H1 (cell line): ENCODE measurements around the gene FAM50B. TPM values are rescaled to one million over a fixed set of nuclear protein-coding genes. Genes with fewer than 3 reads are reported as not detected.

ENCODE experiments used
- CTCF ChIA-PET: fragments of 300-600 bp; sonication (Branson Sonifier 250); formaldehyde crosslinking; loops from one replicate; lab custom pipeline; 2021; ENCODE audit not compliant: partially characterized antibody; lab: Charles Lee
- POLR2A ChIA-PET: fragments of 300-600 bp; sonication (Branson Sonifier 250); formaldehyde crosslinking; loops from one replicate; lab custom pipeline; 2021; ENCODE audit warnings: inconsistent platforms; ENCODE audit not compliant: partially characterized antibody; lab: Charles Lee
- DNase-seq, 2 experiments: peaks; one replicate each; pipeline versions ENCODE4 v3.0.0 to v3.0.0-alpha.2; 2010 to 2022; ENCODE audit warnings: low spot score in 2 of 2, low read depth in 1 of 2, mixed read lengths in 1 of 2
- FAIRE-seq: peaks from 2 replicates; lab custom pipeline; 2011; peaks lifted over from hg19 to GRCh38; lab: Jason Lieb, UNC
- H2AFZ ChIP-seq: 2 replicates; pipeline ENCODE4 v1.8.1; 2012; ENCODE audit warnings: low read length, inconsistent platforms
- H2AK5ac ChIP-seq: 2 replicates; pipeline ENCODE4 v1.6.1; 2013; ENCODE audit warnings: low read depth, low read length
- H2BK120ac ChIP-seq: replicated peaks from 2 replicates; pipeline ENCODE3; 2013; ENCODE audit warnings: low read depth, low read length, inconsistent platforms
- H2BK12ac ChIP-seq: 2 replicates; pipeline ENCODE4 v1.6.1; 2013; ENCODE audit warnings: low read depth, low read length
- H2BK15ac ChIP-seq: 2 replicates; pipeline ENCODE4 v1.6.1; 2013; ENCODE audit warnings: low read length
- H2BK20ac ChIP-seq: 2 replicates; pipeline ENCODE4 v1.6.1; 2013; ENCODE audit warnings: low read length
- H2BK5ac ChIP-seq: 2 replicates; pipeline ENCODE4 v1.6.1; 2013; ENCODE audit warnings: low read depth, low read length
- H3K14ac ChIP-seq: 2 replicates; pipeline ENCODE4 v1.6.1; 2013; ENCODE audit warnings: inconsistent platforms; ENCODE audit not compliant: insufficient read length
- H3K18ac ChIP-seq: 2 replicates; pipeline ENCODE4 v1.6.1; 2013; ENCODE audit warnings: low read length; ENCODE audit errors: extremely low read depth
- H3K23ac ChIP-seq: 2 replicates; pipeline ENCODE4 v1.6.1; 2013; ENCODE audit warnings: inconsistent platforms; ENCODE audit not compliant: insufficient read length
- H3K23me2 ChIP-seq: 2 replicates; pipeline ENCODE4 v1.6.1; 2013; ENCODE audit warnings: low read depth, low read length
- H3K27ac ChIP-seq: 2 replicates; pipeline ENCODE4 v1.6.1; 2011; ENCODE audit warnings: low read depth, low read length, inconsistent platforms
- H3K27me3 ChIP-seq, 4 experiments: replicated peaks in 1 of 4; 1 replicate in 1 of 4; 2 replicates in 3 of 4; pipeline versions ENCODE4 v1.6.1 to v1.8.1; 2011 to 2013; ENCODE audit warnings: low read length in 3 of 4, mild to moderate bottlenecking in 3 of 4, inconsistent platforms in 2 of 4, mixed read lengths in 2 of 4, moderate library complexity in 1 of 4; ENCODE audit not compliant: control insufficient read depth in 3 of 4, insufficient read depth in 3 of 4; ENCODE audit errors: extremely low read depth in 1 of 4
- H3K36me3 ChIP-seq, 4 experiments: 2 replicates each; pipeline versions ENCODE4 v1.6.1 to v1.8.1; 2011 to 2013; ENCODE audit warnings: mild to moderate bottlenecking in 4 of 4, low read length in 3 of 4, moderate library complexity in 2 of 4, control low read depth in 1 of 4, inconsistent platforms in 1 of 4; ENCODE audit not compliant: insufficient read depth in 4 of 4, control insufficient read depth in 2 of 4
- H3K4ac ChIP-seq: replicated peaks from 2 replicates; pipeline ENCODE3; 2013; ENCODE audit warnings: low read length, low read depth, mixed read lengths, inconsistent platforms; ENCODE audit not compliant: insufficient read length
- H3K4me1 ChIP-seq, 4 experiments: replicated peaks in 1 of 4; 1 replicate in 1 of 4; 2 replicates in 3 of 4; pipeline versions ENCODE4 v1.6.1 to v1.8.1; 2011 to 2013; ENCODE audit warnings: low read length in 3 of 4, inconsistent platforms in 2 of 4, mixed read lengths in 1 of 4; ENCODE audit not compliant: insufficient read depth in 4 of 4, control insufficient read depth in 3 of 4
- H3K4me2 ChIP-seq, 2 experiments: 2 replicates each; pipeline versions ENCODE4 v1.6.1 to v1.8.1; 2011 to 2013; ENCODE audit warnings: low read depth in 2 of 2, low read length in 2 of 2, control low read depth in 1 of 2, inconsistent platforms in 1 of 2, mild to moderate bottlenecking in 1 of 2; ENCODE audit not compliant: insufficient read depth in 1 of 2
- H3K4me3 ChIP-seq, 4 experiments: fragments of 200-600, 300-600 bp in 1 of 4; sonication (generic), shearing (Covaris generic), sonication (Bioruptor Twin) in 1 of 4; 2 replicates each; pipeline versions ENCODE4 v1.5.1 to v1.8.1; 2011 to 2016; ENCODE audit warnings: low read length in 4 of 4, low read depth in 3 of 4, control low read depth in 2 of 4, inconsistent platforms in 2 of 4, mild to moderate bottlenecking in 2 of 4, mixed read lengths in 1 of 4, moderate library complexity in 1 of 4; ENCODE audit not compliant: insufficient read depth in 2 of 4; ENCODE audit errors: extremely low read depth in 1 of 4
- H3K56ac ChIP-seq: replicated peaks from 2 replicates; pipeline ENCODE3; 2013; ENCODE audit warnings: low read depth, mild to moderate bottlenecking, mixed read lengths, low read length, inconsistent platforms; ENCODE audit not compliant: insufficient read length
- H3K79me1 ChIP-seq: 2 replicates; pipeline ENCODE4 v1.6.1; 2013; ENCODE audit warnings: low read depth, low read length, control low read depth
- H3K79me2 ChIP-seq, 2 experiments: 2 replicates each; pipeline versions ENCODE4 v1.6.1 to v1.8.1; 2012 to 2013; ENCODE audit warnings: low read length in 2 of 2, mild to moderate bottlenecking in 2 of 2, inconsistent platforms in 1 of 2; ENCODE audit not compliant: insufficient read depth in 2 of 2, control insufficient read depth in 1 of 2
- H3K9ac ChIP-seq, 4 experiments: replicated peaks in 1 of 4; 1 replicate in 1 of 4; 2 replicates in 3 of 4; pipeline versions ENCODE4 v1.6.1 to v1.8.1; 2011 to 2013; ENCODE audit warnings: low read depth in 3 of 4, low read length in 3 of 4, control low read depth in 2 of 4, mild to moderate bottlenecking in 2 of 4, moderate library complexity in 2 of 4, inconsistent platforms in 1 of 4; ENCODE audit errors: extremely low read depth in 1 of 4
- H3K9me3 ChIP-seq, 2 experiments: 2 replicates each; pipeline versions ENCODE4 v1.6.1 to v1.8.1; 2012 to 2013; ENCODE audit warnings: mild to moderate bottlenecking in 2 of 2, moderate library complexity in 2 of 2, control low read depth in 1 of 2, inconsistent platforms in 1 of 2, low read depth in 1 of 2, low read length in 1 of 2, mixed read lengths in 1 of 2; ENCODE audit not compliant: insufficient read depth in 2 of 2
- H4K20me1 ChIP-seq, 2 experiments: replicated peaks in 1 of 2; 2 replicates each; pipeline versions ENCODE3 to v1.8.1; 2011 to 2013; ENCODE audit warnings: inconsistent platforms in 2 of 2, low read length in 2 of 2, mild to moderate bottlenecking in 1 of 2; ENCODE audit not compliant: insufficient read depth in 2 of 2, control insufficient read depth in 1 of 2
- H4K5ac ChIP-seq: 2 replicates; pipeline ENCODE4 v1.6.1; 2013; ENCODE audit warnings: low read length, low read depth, mixed read lengths, inconsistent platforms; ENCODE audit not compliant: insufficient read length
- H4K8ac ChIP-seq: 2 replicates; pipeline ENCODE4 v1.8.0; 2013; ENCODE audit warnings: mild to moderate bottlenecking, moderate library complexity, low read length, inconsistent platforms; ENCODE audit not compliant: insufficient read depth; ENCODE audit errors: extremely low read depth
- H4K91ac ChIP-seq: replicated peaks from 2 replicates; pipeline ENCODE3; 2013; ENCODE audit warnings: low read length, mixed read lengths, inconsistent platforms; ENCODE audit not compliant: insufficient read length
- HDAC2 ChIP-seq, 2 experiments: fragments of 300-600 bp in 1 of 2; sonication (generic) in 1 of 2; IDR thresholded peaks; 2 replicates each; pipeline ENCODE4 v1.6.1; 2011 to 2012; ENCODE audit warnings: low read depth in 2 of 2, low read length in 2 of 2, mild to moderate bottlenecking in 2 of 2, moderate library complexity in 2 of 2, borderline replicate concordance in 1 of 2, inconsistent platforms in 1 of 2
- TCF12 ChIP-seq: IDR thresholded peaks from 2 replicates; pipeline ENCODE4 v1.6.1; 2011; ENCODE audit warnings: low read depth, mild to moderate bottlenecking, low read length
- TEAD4 ChIP-seq: IDR thresholded peaks from 2 replicates; pipeline ENCODE4 v1.6.1; 2012; ENCODE audit warnings: low read depth, low read length, inconsistent platforms, mixed read lengths
- WGBS, 2 experiments: shearing (Covaris generic) in 1 of 2; methylation state at CpG; one replicate each; pipeline versions ENCODE4 v1.1.6 to v1.1.7; 2013 to 2015; ENCODE audit warnings: low lambda C conversion rate in 2 of 2, mixed read lengths in 2 of 2, inconsistent platforms in 1 of 2, low coverage in 1 of 2, missing lambda C conversion rate in 1 of 2; ENCODE audit not compliant: insufficient replicate concordance in 2 of 2, insufficient coverage in 1 of 2, insufficient read length in 1 of 2; ENCODE audit errors: extremely low coverage in 1 of 2, missing lambda C conversion rate in 1 of 2; 5-methylcytosine and 5-hydroxymethylcytosine counted together
- polyA plus RNA-seq, 7 experiments: library from polyadenylated mRNA; depleted of rRNA in 3 of 7; stranded (reverse) in 5 of 7; unstranded in 2 of 7; fragments of >200 nt in 5 of 7; fragments of 200-250 nt in 2 of 7; gene quantifications; 1 replicate in 5 of 7; 2 replicates in 1 of 7; 4 replicates in 1 of 7; pipeline versions ENCODE4 v1.2.1 to v1.2.3, GENCODE V29; 2011 to 2013; ENCODE audit warnings: missing spikeins in 2 of 7, mixed read lengths in 2 of 7
- total RNA-seq: library from RNA; stranded (reverse); fragmentation: NEBNext Ultra II Directional; extraction: Animal tissue kit (Norgen Biotek cat#: 25700); gene quantifications from 2 replicates; pipeline ENCODE4 v1.2.1, GENCODE V29; 2021

Gene FAM50B
- total and polyA plus RNA-seq, 2 of the 8 experiments (the other 6 are each of a cell fraction or from before 2014, with no cell fraction given), result 3.1 to 3.2 TPM

DNA sequence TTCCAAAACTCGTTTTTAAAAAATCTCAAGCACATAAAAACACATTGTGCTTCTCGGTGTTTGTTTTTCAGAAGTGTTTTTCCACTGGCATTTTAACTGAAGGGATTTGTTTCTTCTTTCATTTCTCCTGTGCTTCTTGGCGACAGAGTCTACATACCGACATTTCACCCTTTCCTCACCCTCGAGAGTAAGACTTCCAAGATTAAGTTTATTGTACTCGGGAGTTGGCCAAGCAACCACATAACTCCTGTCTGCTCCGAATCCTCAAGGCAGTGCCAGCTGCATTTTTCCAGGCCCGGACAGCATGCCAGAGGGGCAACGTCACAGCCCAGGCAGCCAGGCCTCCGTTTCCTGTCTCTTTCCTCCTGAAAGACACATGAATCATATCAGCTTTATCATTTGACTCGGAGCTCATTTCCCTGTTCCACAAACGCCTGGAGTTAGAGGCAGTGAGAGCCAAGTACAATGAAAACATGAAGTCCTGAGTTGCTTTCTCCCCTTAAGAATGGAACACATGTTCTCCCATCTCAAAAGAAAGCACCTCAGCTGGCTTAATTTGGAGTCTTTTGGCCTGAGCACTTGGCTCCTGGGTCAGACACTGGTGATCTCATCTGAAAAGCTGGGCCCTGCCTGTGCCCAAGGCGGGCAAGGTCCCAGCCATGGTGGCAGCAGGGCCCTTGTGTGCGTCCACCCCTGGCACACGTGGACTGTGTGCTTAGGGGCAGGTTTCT is 23.2 kb upstream of the FAM50B start:
- H3K23me2 ChIP-seq, result no peaks in the 10 kb centered on the region
- H2AFZ ChIP-seq, result no peak overlapping the region
- H2BK5ac ChIP-seq, result no peak overlapping the region
- no peak overlapping the region for H2BK120ac ChIP-seq
- no peak for FAIRE-seq
- H3K9me3 ChIP-seq, result no peaks in the 10 kb centered on the region
- H3K9ac ChIP-seq, result no peak overlapping the region; a peak in 1 of 7 replicates
- no peak overlapping the region for H3K27ac ChIP-seq
- ChIA-PET POLR2A (interaction anchor here (0.6 to 1.1 kb wide), 2 partner anchors 15 to 161 kb away, joined by 3 read pairs; no protein-coding TSS in a partner anchor), CTCF (interaction anchor here (0.7 to 5.5 kb wide), 16 partner anchors 8 to 165 kb away, joined by 3 to 63 read pairs (median 6); partner anchors contain the start of gene FAM50B)
- no peak overlapping the region for H3K23ac ChIP-seq
- H4K5ac ChIP-seq, result no peak overlapping the region
- H3K79me1 ChIP-seq, result no peaks in the 10 kb centered on the region
- H3K4ac ChIP-seq, result no peak overlapping the region
- no peak overlapping the region for H3K56ac ChIP-seq
- H3K14ac ChIP-seq, result no peak overlapping the region
- H3K4me1 ChIP-seq, result peaks cover 0 to 3% (median under 1%) of the 10 kb centered on the region in 4 experiments; a peak in 2 of 7 replicates
- no peak overlapping the region for H3K4me2 ChIP-seq
- no peak overlapping the region for H3K4me3 ChIP-seq
- no peak overlapping the region for H4K8ac ChIP-seq
- no peak overlapping the region for H2BK20ac ChIP-seq
- H2BK12ac ChIP-seq, result no peak overlapping the region
- no peak overlapping the region for H2BK15ac ChIP-seq
- no peak overlapping the region for H2AK5ac ChIP-seq
- H3K36me3 ChIP-seq, result no peaks in the 10 kb centered on the region; a peak in 1 of 8 replicates
- no peak overlapping the region for H3K18ac ChIP-seq
- H3K79me2 ChIP-seq, result no peaks in the 10 kb centered on the region
- WGBS, 2 experiments, result 82% methylated on average over 15 of the region's 15 CpGs; no CpG with 5 or more reads in 1 of the 2 experiments
- no peak for TF ChIP-seq HDAC2 (IDR thresholded peaks at IDR 0.05; ENCODE audit: borderline replicate concordance in 1 of 2, low read depth in 2 of 2, low read length in 2 of 2)
- TF ChIP-seq TCF12, result no peak
- no peak for TF ChIP-seq TEAD4
- TF ChIP-seq, all 59 proteins: peak for 0
- Histone ChIP-seq H4K20me1 (no peaks in the 10 kb centered on the region), H3K27me3 (no peaks in the 10 kb centered on the region), H4K91ac (no peak overlapping the region)
- no peak for DNase-seq
